HepG2 (cell line): ENCODE measurements around the gene HSDL2. TPM values are rescaled to one million over a fixed set of nuclear protein-coding genes. Genes with fewer than 3 reads are reported as not detected.
A peak's percentile ranks its signal among the peaks of the same experiment; 100 is the strongest.

Experiments used
- ATAC-seq: fragments of 200-7000 bp; cut with Tn5 transposase; 3 replicates; pipeline ENCODE4 v1.9.1; 2020; ENCODE audit warnings: mild to moderate bottlenecking, moderate library complexity
- BruUV-seq: library from RNA; stranded (reverse); fragments of 400-500 nt; replicated peaks from 2 replicates; lab custom pipeline; 2021; lab: Mats Ljungman, UMichigan
- CTCF ChIA-PET: fragments of 300-600 bp; formaldehyde crosslinking; extraction: SDS; loops from one replicate; lab custom pipeline; 2021; ENCODE audit warnings: low total read pairs, inconsistent platforms, low intra/inter-chr PET ratio; lab: Yijun Ruan, JAX
- POLR2A ChIA-PET: fragments of 350-600 bp; sonication (Branson Sonifier 250); formaldehyde crosslinking; loops from one replicate; lab custom pipeline; 2020; ENCODE audit warnings: antibody characterized with exemption, inconsistent platforms; lab: Yijun Ruan, JAX
- DNase-seq: peaks from one replicate; pipeline ENCODE4 v3.0.0-alpha.2; 2015; ENCODE audit warnings: low spot score
- FAIRE-seq: peaks from 3 replicates; lab custom pipeline; 2011; peaks lifted over from hg19 to GRCh38; lab: Jason Lieb, UNC
- H2AFZ ChIP-seq: one replicate; pipeline ENCODE4 v1.6.1; 2011; ENCODE audit warnings: low read length, inconsistent platforms
- H3K27ac ChIP-seq: fragments of 300-600 bp; 3 replicates; pipeline ENCODE4 v1.8.0; 2011; ENCODE audit warnings: mixed run types, mild to moderate bottlenecking, mixed read lengths, low read length, inconsistent platforms; ENCODE audit not compliant: insufficient read depth; ENCODE audit errors: extremely low read length
- H3K27me3 ChIP-seq, 2 experiments: fragments of 200-600 bp in 1 of 2; 2 replicates in 1 of 2; 3 replicates in 1 of 2; pipeline versions ENCODE4 v1.6.0 to v1.8.0; 2011; ENCODE audit warnings: low read length in 2 of 2, mild to moderate bottlenecking in 2 of 2, moderate library complexity in 2 of 2, inconsistent platforms in 1 of 2; ENCODE audit not compliant: insufficient read depth in 2 of 2, control insufficient read depth in 1 of 2
- H3K36me3 ChIP-seq, 2 experiments: fragments of 200-600 bp in 1 of 2; replicated peaks in 1 of 2; 2 replicates in 1 of 2; 3 replicates in 1 of 2; pipeline versions ENCODE4 v1.5.1 to v1.8.0; 2011; ENCODE audit warnings: low read length in 2 of 2, inconsistent platforms in 1 of 2; ENCODE audit not compliant: insufficient read depth in 2 of 2, control insufficient read depth in 1 of 2
- H3K4me1 ChIP-seq: 2 replicates; pipeline ENCODE4 v1.5.1; 2012; ENCODE audit warnings: low read length, inconsistent platforms; ENCODE audit not compliant: insufficient read depth
- H3K4me2 ChIP-seq: 2 replicates; pipeline ENCODE4 v1.6.0; 2011; ENCODE audit warnings: low read depth, low read length, inconsistent platforms
- H3K4me3 ChIP-seq, 3 experiments: fragments of 200-600 bp in 1 of 3; sonication (generic), shearing (Covaris generic) in 1 of 3; replicated peaks in 1 of 3; 2 replicates each; pipeline ENCODE4 v1.5.1; 2011 to 2016; ENCODE audit warnings: low read length in 3 of 3, inconsistent platforms in 2 of 3, low read depth in 2 of 3, mild to moderate bottlenecking in 2 of 3, control low read depth in 1 of 3, mixed read lengths in 1 of 3; ENCODE audit not compliant: insufficient read depth in 1 of 3
- H3K79me2 ChIP-seq: one replicate; pipeline ENCODE4 v1.6.1; 2011; ENCODE audit warnings: low read length, inconsistent platforms; ENCODE audit not compliant: insufficient read depth
- H3K9ac ChIP-seq: 2 replicates; pipeline ENCODE4 v1.6.0; 2011; ENCODE audit warnings: mild to moderate bottlenecking, low read depth, low read length, inconsistent platforms; ENCODE audit not compliant: insufficient read depth
- H3K9me3 ChIP-seq: 2 replicates; pipeline ENCODE4 v1.5.1; 2012; ENCODE audit warnings: mild to moderate bottlenecking, low read length
- H4K20me1 ChIP-seq: 2 replicates; pipeline ENCODE4 v1.6.0; 2011; ENCODE audit warnings: inconsistent platforms, mild to moderate bottlenecking, low read length, moderate library complexity; ENCODE audit not compliant: insufficient read depth
- HNF4G ChIP-seq, 2 experiments: sonication (generic) in 1 of 2; formaldehyde crosslinking in 1 of 2; IDR thresholded peaks; 2 replicates each; pipeline versions ENCODE4 v1.4.0 to v1.6.1; 2011 to 2020; ENCODE audit warnings: borderline replicate concordance in 2 of 2, low read depth in 2 of 2, mild to moderate bottlenecking in 2 of 2, low read length in 1 of 2, missing genetic modification reagents in 1 of 2, moderate library complexity in 1 of 2
- KDM6A ChIP-seq: IDR thresholded peaks from 2 replicates; pipeline ENCODE4 v1.6.1; 2016; ENCODE audit warnings: low read depth
- KLF11 ChIP-seq: IDR thresholded peaks from 2 replicates; pipeline ENCODE4 v1.6.1; 2016; ENCODE audit warnings: missing compliant biosample characterization
- MTF1 ChIP-seq: sonication (generic); formaldehyde crosslinking; IDR thresholded peaks from 2 replicates; pipeline ENCODE4 v1.5.0; 2020; ENCODE audit warnings: missing genetic modification reagents
- SMAD1 ChIP-seq: sonication (generic); formaldehyde crosslinking; IDR thresholded peaks from 2 replicates; pipeline ENCODE4 v1.4.0; 2020; ENCODE audit warnings: missing genetic modification reagents, low read depth, mild to moderate bottlenecking, borderline replicate concordance
- TGIF2 ChIP-seq: IDR thresholded peaks from 2 replicates; pipeline ENCODE4 v1.6.1; 2016; ENCODE audit warnings: control low read depth, missing compliant biosample characterization
- ZNF839 ChIP-seq: sonication (generic); formaldehyde crosslinking; IDR thresholded peaks from 2 replicates; pipeline ENCODE4 v1.4.0; 2020; ENCODE audit warnings: missing genetic modification reagents, mild to moderate bottlenecking, borderline replicate concordance
- WGBS: methylation state at CpG from one replicate; pipeline ENCODE4 v1.1.6; 2017; ENCODE audit warnings: low lambda C conversion rate; 5-methylcytosine and 5-hydroxymethylcytosine counted together
- in situ Hi-C: cut with HindIII; loops from 2 replicates; pipeline ENCODE4 v1.10.0; 2017; ENCODE audit warnings: low pct_unique_long_range_greater_than_20kb; ENCODE audit not compliant: extremely low pct_ligation_motif_present
- intact Hi-C: fragments of 100-400 bp; cut with micrococcal nuclease; formaldehyde crosslinking; loops from one replicate; pipeline ENCODE4 v1.10.0; 2022; ENCODE audit not compliant: unreplicated experiment
- polyA plus RNA-seq, 8 experiments: library from polyadenylated mRNA; depleted of rRNA in 3 of 8; stranded (reverse) in 7 of 8; unstranded in 1 of 8; fragments of >200 nt; fragmentation: Illumina TruSeq in 4 of 8; extraction: Trizol in 4 of 8; gene quantifications; 2 replicates each; pipeline versions ENCODE4 v1.2.1 to v1.2.3, GENCODE V29; 2011 to 2016; ENCODE audit warnings: low read depth in 4 of 8, missing spikeins in 1 of 8, mixed read lengths in 1 of 8; ENCODE audit not compliant: insufficient read depth in 1 of 8
- total RNA-seq, 5 experiments: library from RNA; depleted of rRNA; stranded (reverse); fragments of >200 nt; fragmentation: Illumina TruSeq; extraction: Trizol; gene quantifications; 2 replicates each; pipeline ENCODE4 v1.2.3, GENCODE V29; 2016; ENCODE audit warnings: low read depth in 1 of 5
- TF ChIP-seq, protein P1 (sequence below): sonication (generic); formaldehyde crosslinking; conservative IDR thresholded peaks from 2 replicates; pipeline ENCODE4 v1.8.0; 2022; ENCODE audit warnings: missing genetic modification reagents

HSDL2 gene
- total and polyA plus RNA-seq, 2 of the 13 experiments (the other 11 are each of a cell fraction or from before 2014, with no cell fraction given): 55.3 to 80.2 TPM

GRCh38 chr9:112503170-112503569 lies 123.3 kb downstream of the HSDL2 start:
- Histone ChIP-seq H3K79me2 (peaks cover 90% of the 10 kb centered on the region), H4K20me1 (peaks cover 17% of the 10 kb centered on the region), H3K9me3 (no peaks in the 10 kb centered on the region), H3K27me3 (no peaks in the 10 kb centered on the region), H3K9ac (no peak overlapping the region), H3K4me1 (peaks cover 77% of the 10 kb centered on the region), H3K4me3 (no peak overlapping the region)
- CTCF ChIA-PET: no interaction called here
- intact Hi-C loops: no loop called here
- TF ChIP-seq KDM6A (CRISPR knock-in tag): no peak
- TF ChIP-seq, protein P1, sequence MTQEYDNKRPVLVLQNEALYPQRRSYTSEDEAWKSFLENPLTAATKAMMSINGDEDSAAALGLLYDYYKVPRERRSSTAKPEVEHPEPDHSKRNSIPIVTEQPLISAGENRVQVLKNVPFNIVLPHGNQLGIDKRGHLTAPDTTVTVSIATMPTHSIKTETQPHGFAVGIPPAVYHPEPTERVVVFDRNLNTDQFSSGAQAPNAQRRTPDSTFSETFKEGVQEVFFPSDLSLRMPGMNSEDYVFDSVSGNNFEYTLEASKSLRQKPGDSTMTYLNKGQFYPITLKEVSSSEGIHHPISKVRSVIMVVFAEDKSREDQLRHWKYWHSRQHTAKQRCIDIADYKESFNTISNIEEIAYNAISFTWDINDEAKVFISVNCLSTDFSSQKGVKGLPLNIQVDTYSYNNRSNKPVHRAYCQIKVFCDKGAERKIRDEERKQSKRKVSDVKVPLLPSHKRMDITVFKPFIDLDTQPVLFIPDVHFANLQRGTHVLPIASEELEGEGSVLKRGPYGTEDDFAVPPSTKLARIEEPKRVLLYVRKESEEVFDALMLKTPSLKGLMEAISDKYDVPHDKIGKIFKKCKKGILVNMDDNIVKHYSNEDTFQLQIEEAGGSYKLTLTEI (CRISPR knock-in tag): no peak
- no peak for TF ChIP-seq MTF1 (CRISPR knock-in tag)
- no peak for TF ChIP-seq TGIF2 (CRISPR knock-in tag)
- TF ChIP-seq KLF11 (CRISPR knock-in tag): no peak
- no peak for TF ChIP-seq HNF4G (IDR thresholded peaks at IDR 0.05; ENCODE audit: borderline replicate concordance, low read depth, low read length)
- TF ChIP-seq HNF4G (CRISPR knock-in tag; IDR thresholded peaks at IDR 0.05; ENCODE audit: borderline replicate concordance, low read depth): no peak
- TF ChIP-seq ZNF839: no peak
- TF ChIP-seq SMAD1 (CRISPR knock-in tag): no peak
- TF ChIP-seq, all 625 proteins: peak for 0
- H3K4me2 ChIP-seq: no peak overlapping the region
- H3K36me3 ChIP-seq: peaks cover 0 to 1% of the 10 kb centered on the region in 2 experiments; a peak in 3 of 5 replicates
- H3K27ac ChIP-seq: peak overlapping the region; percentile 23
- POLR2A ChIA-PET: no interaction called here
- in situ Hi-C loops: no loop called here
- ATAC-seq (no peak), FAIRE-seq (no peak), DNase-seq (no peak)
- WGBS: 85% methylated on average over 5 of the region's 5 CpGs
- H2AFZ ChIP-seq: no peak overlapping the region
- BruUV-seq: no TSS peak
